ENCODE data around the gene LRRTM2. TPM values are rescaled to one million over a fixed set of nuclear protein-coding genes. Genes with fewer than 3 reads are reported as not detected.

The LRRTM2 gene
- total RNA-seq, 1 donor from 2014 or later: not detected

DNA sequence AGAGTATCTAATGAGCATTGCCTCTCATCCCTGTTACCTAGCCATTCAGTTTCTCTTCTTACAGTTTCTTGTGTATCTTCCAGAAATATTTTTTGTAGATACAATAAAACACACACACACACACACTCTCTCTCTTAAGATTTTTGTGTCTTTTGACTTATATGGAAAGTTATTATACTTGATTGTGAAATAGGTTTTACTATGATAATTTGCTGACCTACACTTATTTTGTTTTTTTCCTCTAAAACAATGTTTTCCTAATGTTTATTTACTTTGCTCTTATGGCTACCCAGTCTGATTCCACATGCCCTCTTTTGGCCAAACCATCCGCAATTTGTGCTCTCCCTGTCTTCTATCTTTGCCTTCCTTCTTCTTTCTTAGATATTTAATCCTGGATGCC lies 25.3 kb downstream of the LRRTM2 start:
- TF ChIP-seq, protein P1, sequence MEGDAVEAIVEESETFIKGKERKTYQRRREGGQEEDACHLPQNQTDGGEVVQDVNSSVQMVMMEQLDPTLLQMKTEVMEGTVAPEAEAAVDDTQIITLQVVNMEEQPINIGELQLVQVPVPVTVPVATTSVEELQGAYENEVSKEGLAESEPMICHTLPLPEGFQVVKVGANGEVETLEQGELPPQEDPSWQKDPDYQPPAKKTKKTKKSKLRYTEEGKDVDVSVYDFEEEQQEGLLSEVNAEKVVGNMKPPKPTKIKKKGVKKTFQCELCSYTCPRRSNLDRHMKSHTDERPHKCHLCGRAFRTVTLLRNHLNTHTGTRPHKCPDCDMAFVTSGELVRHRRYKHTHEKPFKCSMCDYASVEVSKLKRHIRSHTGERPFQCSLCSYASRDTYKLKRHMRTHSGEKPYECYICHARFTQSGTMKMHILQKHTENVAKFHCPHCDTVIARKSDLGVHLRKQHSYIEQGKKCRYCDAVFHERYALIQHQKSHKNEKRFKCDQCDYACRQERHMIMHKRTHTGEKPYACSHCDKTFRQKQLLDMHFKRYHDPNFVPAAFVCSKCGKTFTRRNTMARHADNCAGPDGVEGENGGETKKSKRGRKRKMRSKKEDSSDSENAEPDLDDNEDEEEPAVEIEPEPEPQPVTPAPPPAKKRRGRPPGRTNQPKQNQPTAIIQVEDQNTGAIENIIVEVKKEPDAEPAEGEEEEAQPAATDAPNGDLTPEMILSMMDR (IDR thresholded peaks at IDR 0.05): no peak
- peak overlapping the region; percentile 57 for H3K27ac Mint-ChIP-seq (ENCODE audit: unreplicated experiment)
- no peak for DNase-seq (ENCODE audit: low spot score)
- no peaks in the 10 kb centered on the region for H3K9me3 Mint-ChIP-seq (ENCODE audit: low read depth)
- no peaks in the 10 kb centered on the region for H3K36me3 Mint-ChIP-seq (ENCODE audit: low read depth)
- peaks cover 74% of the 10 kb centered on the region for H3K4me1 Mint-ChIP-seq (ENCODE audit: low read depth)
- no peak overlapping the region for H3K4me3 Mint-ChIP-seq (ENCODE audit: unreplicated experiment)
- H3K27me3 Mint-ChIP-seq (ENCODE audit: low read depth): no peaks in the 10 kb centered on the region

DNA sequence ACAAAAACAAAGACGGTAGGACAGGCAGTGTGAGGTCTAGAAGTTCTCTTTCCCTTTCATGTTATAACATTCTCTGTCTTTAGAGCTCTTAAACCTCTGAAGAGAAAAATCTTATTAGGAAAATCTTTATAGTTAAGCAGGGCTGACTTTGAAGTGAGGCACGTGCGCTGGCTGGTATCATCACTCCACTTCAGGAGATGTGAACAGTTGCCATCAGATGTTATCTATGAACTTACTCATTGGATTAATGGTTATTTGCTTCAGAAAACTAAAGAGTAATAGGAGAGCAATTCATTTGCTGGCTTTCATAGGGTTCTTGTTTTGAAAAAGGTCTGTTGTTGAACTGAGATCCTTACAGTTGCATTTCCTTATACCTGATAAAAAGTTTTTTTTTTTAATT lies 25.7 kb downstream of the LRRTM2 start:
- Mint-ChIP-seq H3K27me3 (ENCODE audit: low read depth) (no peaks in the 10 kb centered on the region), H3K4me3 (ENCODE audit: unreplicated experiment) (no peak overlapping the region), H3K36me3 (ENCODE audit: low read depth) (no peaks in the 10 kb centered on the region), H3K4me1 (ENCODE audit: low read depth) (peaks cover 76% of the 10 kb centered on the region), H3K9me3 (ENCODE audit: low read depth) (no peaks in the 10 kb centered on the region), H3K27ac (ENCODE audit: unreplicated experiment) (no peak overlapping the region)
- no peak for DNase-seq (ENCODE audit: low spot score)
- TF ChIP-seq, protein P1 (IDR thresholded peaks at IDR 0.05): no peak

DNA sequence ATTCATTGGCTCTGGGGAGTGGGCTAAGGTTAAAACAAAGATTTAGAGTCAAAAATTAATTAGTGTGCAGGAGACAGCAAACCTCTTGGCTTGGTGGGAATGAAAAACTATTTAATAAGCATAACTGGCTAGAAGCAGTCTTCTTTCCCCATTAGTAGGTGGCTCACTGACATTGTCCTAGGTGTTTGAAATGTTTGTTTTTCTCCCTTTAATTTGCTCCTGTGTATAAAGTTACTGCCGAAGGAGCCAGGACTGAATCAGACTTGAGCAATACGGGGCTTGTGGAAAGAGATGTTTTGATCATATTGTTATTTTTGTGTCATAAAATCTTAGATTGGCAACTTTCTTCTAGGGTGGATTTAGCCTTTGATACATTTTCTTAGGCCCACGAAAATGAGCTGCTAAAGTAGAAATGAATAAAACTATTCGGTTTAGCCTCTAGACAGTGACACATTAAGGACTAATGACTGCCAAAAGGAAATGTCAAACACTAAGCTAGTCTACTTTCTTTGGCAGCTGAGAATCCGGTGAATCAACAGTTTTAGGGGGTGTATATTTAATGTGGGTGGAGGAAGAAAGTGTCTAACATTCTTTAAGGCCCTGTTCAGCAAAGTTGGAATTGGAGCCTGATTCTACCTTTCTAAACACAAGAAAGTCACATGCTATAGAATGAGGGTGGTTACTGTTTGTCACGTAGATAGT lies 30.2 kb downstream of the LRRTM2 start:
- DNase-seq (ENCODE audit: low spot score): no peak
- H3K36me3 Mint-ChIP-seq (ENCODE audit: low read depth): no peaks in the 10 kb centered on the region
- TF ChIP-seq, protein P1 (IDR thresholded peaks at IDR 0.05): no peak
- peak overlapping the region; percentile 96 for H3K27ac Mint-ChIP-seq (ENCODE audit: unreplicated experiment)
- no peaks in the 10 kb centered on the region for H3K9me3 Mint-ChIP-seq (ENCODE audit: low read depth)
- no peaks in the 10 kb centered on the region for H3K27me3 Mint-ChIP-seq (ENCODE audit: low read depth)
- H3K4me1 Mint-ChIP-seq (ENCODE audit: low read depth): peaks cover 75% of the 10 kb centered on the region
- peak overlapping the region; percentile 3 for H3K4me3 Mint-ChIP-seq (ENCODE audit: unreplicated experiment)

DNA sequence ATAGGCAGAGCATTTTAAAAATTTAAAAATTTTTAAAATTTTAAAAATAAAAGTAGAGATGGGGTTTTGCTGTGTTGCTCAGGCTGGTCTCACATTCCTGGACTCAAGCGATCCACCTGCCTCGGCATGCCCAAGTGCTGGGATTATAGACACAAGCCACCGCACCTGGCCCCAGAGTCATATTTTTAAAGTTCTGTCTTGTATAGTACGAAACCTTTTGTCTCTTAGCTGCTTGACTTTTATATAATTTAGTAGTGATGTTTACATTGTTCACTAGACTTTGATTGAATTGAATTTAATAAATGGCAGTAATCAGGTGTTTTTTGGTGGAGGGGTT lies 31.0 kb downstream of the LRRTM2 start:
- TF ChIP-seq, protein P1 (IDR thresholded peaks at IDR 0.05): no peak
- DNase-seq (ENCODE audit: low spot score): no peak
- no peaks in the 10 kb centered on the region for H3K9me3 Mint-ChIP-seq (ENCODE audit: low read depth)
- H3K4me3 Mint-ChIP-seq (ENCODE audit: unreplicated experiment): no peak overlapping the region
- peak overlapping the region; percentile 96 for H3K27ac Mint-ChIP-seq (ENCODE audit: unreplicated experiment)
- H3K4me1 Mint-ChIP-seq (ENCODE audit: low read depth): peaks cover 75% of the 10 kb centered on the region
- no peaks in the 10 kb centered on the region for H3K27me3 Mint-ChIP-seq (ENCODE audit: low read depth)
- H3K36me3 Mint-ChIP-seq (ENCODE audit: low read depth): no peaks in the 10 kb centered on the region

DNA sequence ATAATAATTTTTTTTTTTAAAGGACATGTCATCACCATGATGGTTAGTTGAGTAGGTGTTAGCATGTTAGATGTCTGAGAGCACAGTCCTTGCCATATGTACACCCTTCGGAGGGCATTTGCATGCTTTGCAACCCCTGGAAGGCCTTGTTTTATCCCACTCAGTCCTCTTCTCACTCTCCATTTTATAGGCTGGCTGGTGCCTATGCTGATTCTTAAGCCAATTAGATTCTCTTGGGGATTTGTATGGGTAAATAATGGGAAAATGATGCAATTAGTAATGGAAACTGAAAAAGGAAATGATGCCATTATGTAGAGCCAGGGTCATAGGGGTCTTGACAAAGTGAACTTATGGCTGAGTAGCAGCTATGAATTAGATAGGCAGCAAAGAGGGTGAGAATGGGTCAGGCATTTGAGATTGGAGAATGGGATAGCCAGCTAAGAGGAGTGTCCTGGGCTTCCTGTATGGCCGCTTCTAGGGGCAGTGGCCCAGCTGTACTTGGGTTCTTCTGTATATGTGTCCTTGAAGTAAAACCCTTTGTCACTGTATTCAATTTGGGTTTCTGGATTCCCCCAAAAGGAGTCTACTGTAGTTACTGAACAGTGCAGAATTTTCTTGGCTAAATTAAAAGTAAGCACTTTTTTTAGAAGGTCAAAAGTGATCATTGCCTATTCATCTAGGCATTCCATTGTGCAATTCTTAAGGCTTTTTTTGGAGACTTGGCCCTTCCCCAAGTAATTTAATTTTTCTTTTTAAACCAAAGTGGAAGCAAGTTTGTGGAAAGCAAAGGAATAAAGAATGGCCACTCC lies 31.6 kb downstream of the LRRTM2 start:
- TF ChIP-seq, protein P1 (IDR thresholded peaks at IDR 0.05): no peak
- Mint-ChIP-seq H3K9me3 (ENCODE audit: low read depth) (no peaks in the 10 kb centered on the region), H3K4me3 (ENCODE audit: unreplicated experiment) (no peak overlapping the region), H3K4me1 (ENCODE audit: low read depth) (peaks cover 71% of the 10 kb centered on the region), H3K27me3 (ENCODE audit: low read depth) (no peaks in the 10 kb centered on the region), H3K36me3 (ENCODE audit: low read depth) (no peaks in the 10 kb centered on the region), H3K27ac (ENCODE audit: unreplicated experiment) (peak overlapping the region; percentile 55)
- DNase-seq (ENCODE audit: low spot score): no peak

Measured in chondrocyte (in vitro differentiated cells).